Heart right ventricle (tissue), 16 donors: ENCODE measurements around the gene SMPDL3A. TPM values are rescaled to one million over a fixed set of nuclear protein-coding genes. Genes with fewer than 3 reads are reported as not detected.

ENCODE experiments used
- ATAC-seq, 8 donors: fragments of 200-7000 bp; cut with Tn5 transposase; one replicate each; pipeline ENCODE4 v1.9.1; 2020; ENCODE audit warnings: mild to moderate bottlenecking in 8 of 8, moderate library complexity in 8 of 8, moderate number of reproducible peaks in 1 of 8
- DNase-seq, 2 donors: peaks; one replicate each; pipeline ENCODE4 v3.0.0-alpha.2; 2020
- H3K27ac ChIP-seq, 10 donors: fragments of 200-600 bp; sonication (generic) in 2 of 10; one replicate each; pipeline versions ENCODE4 v1.5.0 to v1.8.0; 2020 to 2022; ENCODE audit warnings: mild to moderate bottlenecking in 3 of 10
- H3K27me3 ChIP-seq, 7 donors: fragments of 200-600 bp; one replicate each; pipeline ENCODE4 v1.8.0; 2021 to 2022; ENCODE audit warnings: mild to moderate bottlenecking in 2 of 7
- H3K36me3 ChIP-seq, 9 donors: fragments of 200-600 bp; sonication (generic) in 1 of 9; one replicate each; pipeline versions ENCODE4 v1.5.0 to v1.8.0; 2020 to 2022; ENCODE audit warnings: mild to moderate bottlenecking in 2 of 9
- H3K4me1 ChIP-seq, 9 donors: fragments of 200-600 bp; sonication (generic) in 1 of 9; one replicate each; pipeline versions ENCODE4 v1.5.0 to v1.8.0; 2020 to 2022; ENCODE audit warnings: mild to moderate bottlenecking in 4 of 9
- H3K4me3 ChIP-seq, 10 donors: fragments of 200-600 bp; sonication (generic) in 2 of 10; one replicate each; pipeline versions ENCODE4 v1.5.0 to v1.8.0; 2020 to 2022; ENCODE audit warnings: mild to moderate bottlenecking in 7 of 10, moderate library complexity in 2 of 10
- H3K9me3 ChIP-seq, 11 donors: fragments of 200-600 bp in 10 of 11; sonication (generic) in 2 of 11; one replicate each; pipeline versions ENCODE4 v1.5.0 to v1.8.0; 2013 to 2022; ENCODE audit warnings: mild to moderate bottlenecking in 2 of 11, control low read depth in 1 of 11, moderate library complexity in 1 of 11
- WGBS, 2 donors: extraction: QIAGEN DNeasy Blood & Tissue Kit; methylation state at CpG; one replicate each; pipeline ENCODE4 v1.1.7; 2013; ENCODE audit warnings: inconsistent platforms in 1 of 2; 5-methylcytosine and 5-hydroxymethylcytosine counted together
- intact Hi-C, 10 donors: fragments of 100-400 bp; cut with DNase I; formaldehyde crosslinking; loops; one replicate each; pipeline versions ENCODE4 v1.11.1 to v1.14.2; 2022
- polyA plus RNA-seq, 2 donors: library from polyadenylated mRNA; stranded (reverse); fragments of 200-250 nt; gene quantifications; one replicate each; pipeline ENCODE4 v1.2.3, GENCODE V29; 2013
- total RNA-seq, 10 donors: library from RNA; stranded (reverse); fragmentation: NEBNext Ultra II Directional in 3 of 10; extraction: Animal tissue kit (Norgen Biotek cat#: 25700) in 3 of 10; gene quantifications; one replicate each; pipeline versions ENCODE4 v1.2.1 to v1.2.4, GENCODE V29; 2021 to 2023
- TF ChIP-seq, protein P1 (sequence below), 9 donors: fragments of 200-600 bp; sonication (generic) in 2 of 9; IDR thresholded peaks; one replicate each; pipeline versions ENCODE4 v1.5.0 to v1.8.0; 2021 to 2022; ENCODE audit warnings: antibody characterized with exemption in 9 of 9, mild to moderate bottlenecking in 5 of 9, moderate library complexity in 1 of 9
- donor health status: Arrhythmogenic right ventricular cardiomyopathy.
- donor health status: ischemic (EF 13 %, LVEDD 7.1; RV severe dilation, severe dysfunction).
- donor health status: healthy with polysubstance abuse.
- donor health status: DM: no; HTN: yes; CAD: no.
- donor health status: DM: no; HTN: no; CAD: no.
- donor health status: ischemic (EF 25% LVEDD 6.9; RV normal size, moderate dysfunction).
- donor health status: ischemic (EF 25% LVEDD 5.7; RV mildly dilated, moderate dysfunction).
- donor health status: healthy.
- donor health status: DM: yes; HTN: yes; CAD: no.
- donor health status: Ischemic cardiomyopathy.
- donor health status: ischemic (EF 35%, LVEDD 5.7; RV mildly dilated, moderate dysfunction).
- donor health status: nonischemic (EF 11% LVEDD 7.7; RV severe dilation, severe dysfunction).
- donor health status: DM: yes; HTN: yes; CAD: no.
- donor health status: PGD.
- donor health status: ischemic (EF 29% LVEDD 5.4; RV normal size, mild dysfunction).
- donor health status: nonischemic (EF 23%, LVEDD 6.1; RV moderate dilation, normal function).

Gene SMPDL3A
- total and polyA plus RNA-seq, 12 donors: 2.5 to 6.7 (median 3.9) TPM

GRCh38 chr6:122817766-122818165, 28.7 kb downstream of the SMPDL3A start:
- intact Hi-C loops: no loop called here
- DNase-seq (no peak), ATAC-seq (no peak)
- Histone ChIP-seq H3K27ac (no peak overlapping the region), H3K27me3 (no peaks in the 10 kb centered on the region), H3K9me3 (no peaks in the 10 kb centered on the region), H3K36me3 (no peaks in the 10 kb centered on the region), H3K4me3 (no peak overlapping the region), H3K4me1 (no peaks in the 10 kb centered on the region)
- TF ChIP-seq, protein P1, sequence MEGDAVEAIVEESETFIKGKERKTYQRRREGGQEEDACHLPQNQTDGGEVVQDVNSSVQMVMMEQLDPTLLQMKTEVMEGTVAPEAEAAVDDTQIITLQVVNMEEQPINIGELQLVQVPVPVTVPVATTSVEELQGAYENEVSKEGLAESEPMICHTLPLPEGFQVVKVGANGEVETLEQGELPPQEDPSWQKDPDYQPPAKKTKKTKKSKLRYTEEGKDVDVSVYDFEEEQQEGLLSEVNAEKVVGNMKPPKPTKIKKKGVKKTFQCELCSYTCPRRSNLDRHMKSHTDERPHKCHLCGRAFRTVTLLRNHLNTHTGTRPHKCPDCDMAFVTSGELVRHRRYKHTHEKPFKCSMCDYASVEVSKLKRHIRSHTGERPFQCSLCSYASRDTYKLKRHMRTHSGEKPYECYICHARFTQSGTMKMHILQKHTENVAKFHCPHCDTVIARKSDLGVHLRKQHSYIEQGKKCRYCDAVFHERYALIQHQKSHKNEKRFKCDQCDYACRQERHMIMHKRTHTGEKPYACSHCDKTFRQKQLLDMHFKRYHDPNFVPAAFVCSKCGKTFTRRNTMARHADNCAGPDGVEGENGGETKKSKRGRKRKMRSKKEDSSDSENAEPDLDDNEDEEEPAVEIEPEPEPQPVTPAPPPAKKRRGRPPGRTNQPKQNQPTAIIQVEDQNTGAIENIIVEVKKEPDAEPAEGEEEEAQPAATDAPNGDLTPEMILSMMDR (IDR thresholded peaks at IDR 0.05): no peak
- 72 to 79% methylated on average over 4 of the region's 4 CpGs for WGBS, 2 donors

- Histone ChIP-seq H3K27ac (no peak overlapping the region), H3K36me3 (no peaks in the 10 kb centered on the region), H3K4me1 (no peaks in the 10 kb centered on the region), H3K4me3 (no peak overlapping the region), H3K9me3 (no peaks in the 10 kb centered on the region), H3K27me3 (peaks cover 0 to 3% (median 0%) of the 10 kb centered on the region in 7 donors)
- intact Hi-C loops: no loop called here
- DNase-seq (no peak), ATAC-seq (no peak)
- TF ChIP-seq, protein P1 (IDR thresholded peaks at IDR 0.05): no peak
- WGBS, 2 donors: 81 to 85% methylated on average over 2 of the region's 2 CpGs
Measured at GRCh38 chr6:122818866-122819265, 29.8 kb downstream of the SMPDL3A start.

DNA sequence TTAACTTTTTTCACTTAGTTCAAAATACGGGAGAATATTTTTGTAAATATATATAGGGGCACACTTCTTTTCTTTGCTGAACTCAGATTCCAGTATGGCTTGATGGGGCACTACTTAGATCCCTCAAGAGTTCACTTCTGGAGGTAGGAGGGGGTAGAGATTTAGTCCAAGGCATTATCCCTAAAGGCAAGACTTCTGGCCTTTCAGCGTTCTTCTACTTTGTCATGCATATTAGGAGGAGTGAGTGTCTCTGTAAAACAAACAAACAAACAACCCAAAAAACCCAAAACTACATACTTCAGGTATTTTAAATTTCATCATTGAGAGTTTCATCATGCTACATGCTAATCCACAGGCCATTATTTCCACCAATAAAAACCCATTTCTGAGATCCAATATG, 32.0 kb downstream of the SMPDL3A start:
- Histone ChIP-seq H3K27ac (no peak overlapping the region), H3K36me3 (no peaks in the 10 kb centered on the region), H3K27me3 (peaks cover 0 to 8% (median 0%) of the 10 kb centered on the region in 7 donors), H3K4me1 (no peaks in the 10 kb centered on the region), H3K9me3 (no peaks in the 10 kb centered on the region), H3K4me3 (no peak overlapping the region)
- 65 to 69% methylated on average over 2 of the region's 2 CpGs for WGBS, 2 donors
- DNase-seq (no peak), ATAC-seq (no peak)
- intact Hi-C loops: no loop called here
- TF ChIP-seq, protein P1 (IDR thresholded peaks at IDR 0.05): no peak

DNA sequence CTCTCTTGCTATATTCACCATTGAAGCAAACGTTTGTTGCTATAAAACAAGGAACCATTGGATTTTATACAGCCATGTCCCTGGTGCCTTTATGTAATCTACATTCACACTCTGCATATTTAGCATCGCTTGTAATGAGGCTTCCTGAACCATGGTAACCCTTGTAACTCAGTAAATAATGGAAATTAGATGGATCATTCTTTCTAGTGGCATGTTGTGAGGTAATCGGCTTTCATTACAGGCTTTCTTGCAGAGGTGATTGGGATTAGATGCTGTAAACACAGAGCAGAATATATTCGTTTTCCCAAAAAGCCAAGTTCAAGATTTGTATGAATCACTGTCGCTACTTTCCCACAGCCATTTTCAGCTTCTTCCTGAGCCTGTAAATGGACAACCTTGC, 36.1 kb downstream of the SMPDL3A start:
- TF ChIP-seq, protein P1 (IDR thresholded peaks at IDR 0.05): no peak

More for the DNA sequence above, 36.1 kb downstream of the SMPDL3A start:
- 74 to 82% methylated on average over 5 of the region's 5 CpGs for WGBS, 2 donors
- no peak for ATAC-seq
- Histone ChIP-seq H3K9me3 (no peaks in the 10 kb centered on the region), H3K4me3 (no peak overlapping the region), H3K4me1 (no peaks in the 10 kb centered on the region), H3K27me3 (peaks cover 0 to 37% (median 20%) of the 10 kb centered on the region in 7 donors), H3K36me3 (no peaks in the 10 kb centered on the region), H3K27ac (no peak overlapping the region)
- no peak for DNase-seq
- intact Hi-C loops: no loop called here
